Astrocyte (in vitro differentiated cells and primary cell): ENCODE results near the gene SLIT3. TPM values are rescaled to one million over a fixed set of nuclear protein-coding genes. Genes with fewer than 3 reads are reported as not detected.

Experiments used
- DNase-seq: peaks from one replicate; pipeline ENCODE4 v3.0.0-alpha.2; 2010; ENCODE audit warnings: low read depth
- FAIRE-seq: peaks from 2 replicates; lab custom pipeline; 2011; peaks lifted over from hg19 to GRCh38; lab: Jason Lieb, UNC
- H2AFZ ChIP-seq: 2 replicates; pipeline ENCODE4 v1.6.0; 2012; ENCODE audit warnings: low read depth, low read length, inconsistent platforms
- H3K27ac ChIP-seq: 2 replicates; pipeline ENCODE4 v1.5.1; 2011; ENCODE audit warnings: low read depth, low read length, inconsistent platforms
- H3K27me3 ChIP-seq: 2 replicates; pipeline ENCODE4 v1.6.0; 2011; ENCODE audit warnings: low read length, inconsistent platforms; ENCODE audit not compliant: insufficient read depth
- H3K36me3 ChIP-seq: 2 replicates; pipeline ENCODE4 v1.5.1; 2011; ENCODE audit warnings: low read length, inconsistent platforms; ENCODE audit not compliant: insufficient read depth
- H3K4me1 ChIP-seq: 2 replicates; pipeline ENCODE4 v1.5.1; 2011; ENCODE audit warnings: low read length, inconsistent platforms; ENCODE audit not compliant: insufficient read depth
- H3K4me2 ChIP-seq: 2 replicates; pipeline ENCODE4 v1.6.0; 2012; ENCODE audit warnings: low read length, inconsistent platforms
- H3K4me3 ChIP-seq: 2 replicates; pipeline ENCODE4 v1.5.1; 2011; ENCODE audit warnings: low read depth, mild to moderate bottlenecking, low read length, inconsistent platforms; ENCODE audit not compliant: insufficient read depth
- H3K79me2 ChIP-seq: 2 replicates; pipeline ENCODE4 v1.6.0; 2012; ENCODE audit warnings: mild to moderate bottlenecking, low read length, inconsistent platforms; ENCODE audit not compliant: insufficient read depth
- H3K9ac ChIP-seq: 2 replicates; pipeline ENCODE4 v1.6.0; 2012; ENCODE audit warnings: mild to moderate bottlenecking, low read length, inconsistent platforms
- H3K9me3 ChIP-seq: 2 replicates; pipeline ENCODE4 v1.5.1; 2012; ENCODE audit warnings: low read depth, mild to moderate bottlenecking, low read length, inconsistent platforms; ENCODE audit not compliant: insufficient read depth
- H4K20me1 ChIP-seq: 2 replicates; pipeline ENCODE4 v1.6.0; 2012; ENCODE audit warnings: low read length, inconsistent platforms; ENCODE audit not compliant: insufficient read depth
- H3K27ac Mint-ChIP-seq: one replicate; pipeline ENCODE4 v1.8.0; 2021; ENCODE audit warnings: mild to moderate bottlenecking, mixed read lengths; ENCODE audit not compliant: unreplicated experiment
- H3K27me3 Mint-ChIP-seq: one replicate; pipeline ENCODE4 v1.8.0; 2021; ENCODE audit warnings: low read depth, mixed read lengths; ENCODE audit not compliant: unreplicated experiment
- H3K36me3 Mint-ChIP-seq: one replicate; pipeline ENCODE4 v1.8.0; 2021; ENCODE audit warnings: low read depth, mixed read lengths; ENCODE audit not compliant: unreplicated experiment
- H3K4me1 Mint-ChIP-seq: one replicate; pipeline ENCODE4 v1.8.0; 2021; ENCODE audit warnings: low read depth, mixed read lengths; ENCODE audit not compliant: unreplicated experiment
- H3K4me3 Mint-ChIP-seq: one replicate; pipeline ENCODE4 v1.8.0; 2021; ENCODE audit warnings: mild to moderate bottlenecking, moderate library complexity, mixed read lengths; ENCODE audit not compliant: unreplicated experiment
- H3K9me3 Mint-ChIP-seq: one replicate; pipeline ENCODE4 v1.8.0; 2021; ENCODE audit warnings: mild to moderate bottlenecking, mixed read lengths; ENCODE audit not compliant: unreplicated experiment
- CTCF ChIP-seq: IDR thresholded peaks from 2 replicates; pipeline ENCODE4 v1.5.1; 2011; ENCODE audit warnings: low read depth, mild to moderate bottlenecking, inconsistent platforms, low read length, moderate library complexity; ENCODE audit not compliant: insufficient read depth
- EZH2 ChIP-seq: IDR thresholded peaks from 2 replicates; pipeline ENCODE4 v1.6.1; 2012; ENCODE audit warnings: mild to moderate bottlenecking, low read length, inconsistent platforms; ENCODE audit not compliant: insufficient read depth
- total RNA-seq: library from RNA; stranded (reverse); gene quantifications from 2 replicates; pipeline ENCODE4 v1.2.1, GENCODE V29; 2021

Gene SLIT3
- total RNA-seq, 1 donor from 2014 or later, result 20.7 TPM

- Mint-ChIP-seq H3K27ac (no peak overlapping the region), H3K4me1 (peaks cover 10% of the 10 kb centered on the region), H3K27me3 (peaks cover 10% of the 10 kb centered on the region), H3K36me3 (peaks cover 8% of the 10 kb centered on the region), H3K4me3 (no peak overlapping the region), H3K9me3 (peaks cover 2% of the 10 kb centered on the region)
- Histone ChIP-seq H3K4me3 (no peak overlapping the region), H3K27me3 (no peaks in the 10 kb centered on the region), H3K4me2 (no peak overlapping the region), H3K4me1 (no peaks in the 10 kb centered on the region), H4K20me1 (no peaks in the 10 kb centered on the region), H3K79me2 (no peaks in the 10 kb centered on the region), H2AFZ (no peak overlapping the region), H3K9ac (no peak overlapping the region), H3K27ac (no peak overlapping the region), H3K9me3 (no peaks in the 10 kb centered on the region), H3K36me3 (no peaks in the 10 kb centered on the region)
- TF ChIP-seq EZH2, result no peak
- TF ChIP-seq CTCF, result no peak
- no peak for DNase-seq
- FAIRE-seq, result no peak
These were observed 47.9 kb downstream of the SLIT3 start for GRCh38 chr5:169253071-169253470.

- Histone ChIP-seq H3K4me1 (no peaks in the 10 kb centered on the region), H3K27ac (no peak overlapping the region), H4K20me1 (no peaks in the 10 kb centered on the region), H3K4me2 (no peak overlapping the region), H3K27me3 (no peaks in the 10 kb centered on the region), H3K36me3 (no peaks in the 10 kb centered on the region), H3K79me2 (no peaks in the 10 kb centered on the region), H2AFZ (no peak overlapping the region), H3K9me3 (no peaks in the 10 kb centered on the region), H3K9ac (no peak overlapping the region), H3K4me3 (no peak overlapping the region)
- DNase-seq (peak; percentile 82), FAIRE-seq (no peak)
- no peak overlapping the region for H3K4me3 Mint-ChIP-seq
- peaks cover 10% of the 10 kb centered on the region for H3K4me1 Mint-ChIP-seq
- no peak overlapping the region for H3K27ac Mint-ChIP-seq
- H3K27me3 Mint-ChIP-seq, result peaks cover 12% of the 10 kb centered on the region
- H3K36me3 Mint-ChIP-seq, result peaks cover 10% of the 10 kb centered on the region
- no peak for TF ChIP-seq CTCF
- TF ChIP-seq EZH2, result no peak
- H3K9me3 Mint-ChIP-seq, result peaks cover 2% of the 10 kb centered on the region
These were observed 49.4 kb downstream of the SLIT3 start for GRCh38 chr5:169251333-169252084.

GRCh38 chr5:169250887-169251286, 50.1 kb downstream of the SLIT3 start:
- H3K4me3 ChIP-seq, result no peak overlapping the region
- H3K9me3 ChIP-seq, result no peaks in the 10 kb centered on the region
- Mint-ChIP-seq H3K36me3 (peaks cover 13% of the 10 kb centered on the region), H3K27me3 (peaks cover 14% of the 10 kb centered on the region), H3K4me3 (no peak overlapping the region), H3K4me1 (peaks cover 10% of the 10 kb centered on the region), H3K27ac (no peak overlapping the region), H3K9me3 (peaks cover 2% of the 10 kb centered on the region)
- no peaks in the 10 kb centered on the region for H3K27me3 ChIP-seq
- no peak for FAIRE-seq
- no peak overlapping the region for H3K9ac ChIP-seq
- H3K36me3 ChIP-seq, result no peaks in the 10 kb centered on the region
- no peaks in the 10 kb centered on the region for H4K20me1 ChIP-seq
- H3K79me2 ChIP-seq, result no peaks in the 10 kb centered on the region
- H3K4me1 ChIP-seq, result no peaks in the 10 kb centered on the region
- no peak overlapping the region for H2AFZ ChIP-seq
- no peak overlapping the region for H3K4me2 ChIP-seq
- DNase-seq, result no peak
- no peak overlapping the region for H3K27ac ChIP-seq
- TF ChIP-seq CTCF (no peak), EZH2 (no peak)
